ENCODE results near the gene MYO1D.

DNA sequence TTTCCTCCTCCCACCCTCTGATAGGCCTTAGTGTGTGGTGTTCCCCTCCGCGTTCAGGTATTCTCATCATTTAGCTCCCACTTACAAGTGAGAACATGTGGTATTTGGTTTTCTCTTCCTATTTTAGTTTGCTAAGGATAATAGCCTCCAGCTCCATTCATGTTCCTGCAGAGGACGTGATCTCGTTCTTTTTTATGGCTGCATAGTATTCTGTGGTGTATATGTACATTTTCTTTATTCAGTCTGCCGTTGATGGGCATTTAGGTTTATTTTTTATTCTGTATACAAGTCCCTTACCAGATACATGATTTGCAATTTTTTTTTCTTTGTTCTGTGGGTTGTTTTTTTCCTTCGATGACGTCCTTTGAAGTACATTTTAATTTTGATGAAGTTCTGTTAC lies 409.0 kb downstream of the MYO1D start:
- TF ChIP-seq, protein P1, sequence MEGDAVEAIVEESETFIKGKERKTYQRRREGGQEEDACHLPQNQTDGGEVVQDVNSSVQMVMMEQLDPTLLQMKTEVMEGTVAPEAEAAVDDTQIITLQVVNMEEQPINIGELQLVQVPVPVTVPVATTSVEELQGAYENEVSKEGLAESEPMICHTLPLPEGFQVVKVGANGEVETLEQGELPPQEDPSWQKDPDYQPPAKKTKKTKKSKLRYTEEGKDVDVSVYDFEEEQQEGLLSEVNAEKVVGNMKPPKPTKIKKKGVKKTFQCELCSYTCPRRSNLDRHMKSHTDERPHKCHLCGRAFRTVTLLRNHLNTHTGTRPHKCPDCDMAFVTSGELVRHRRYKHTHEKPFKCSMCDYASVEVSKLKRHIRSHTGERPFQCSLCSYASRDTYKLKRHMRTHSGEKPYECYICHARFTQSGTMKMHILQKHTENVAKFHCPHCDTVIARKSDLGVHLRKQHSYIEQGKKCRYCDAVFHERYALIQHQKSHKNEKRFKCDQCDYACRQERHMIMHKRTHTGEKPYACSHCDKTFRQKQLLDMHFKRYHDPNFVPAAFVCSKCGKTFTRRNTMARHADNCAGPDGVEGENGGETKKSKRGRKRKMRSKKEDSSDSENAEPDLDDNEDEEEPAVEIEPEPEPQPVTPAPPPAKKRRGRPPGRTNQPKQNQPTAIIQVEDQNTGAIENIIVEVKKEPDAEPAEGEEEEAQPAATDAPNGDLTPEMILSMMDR (conservative IDR thresholded peaks at IDR 0.05; ENCODE audit: low read depth, low read length): no peak
- no peak for TF ChIP-seq EZH2phosphoT487 (IDR thresholded peaks at IDR 0.05; ENCODE audit: borderline replicate concordance, low read length)
